ENCODE results near the gene BANP.
"Not testable (repeated sequence)": the region's sequence is repeated elsewhere in the genome, so short reads cannot be mapped to it uniquely, and the experiment has no call there.

Gene BANP

DNA sequence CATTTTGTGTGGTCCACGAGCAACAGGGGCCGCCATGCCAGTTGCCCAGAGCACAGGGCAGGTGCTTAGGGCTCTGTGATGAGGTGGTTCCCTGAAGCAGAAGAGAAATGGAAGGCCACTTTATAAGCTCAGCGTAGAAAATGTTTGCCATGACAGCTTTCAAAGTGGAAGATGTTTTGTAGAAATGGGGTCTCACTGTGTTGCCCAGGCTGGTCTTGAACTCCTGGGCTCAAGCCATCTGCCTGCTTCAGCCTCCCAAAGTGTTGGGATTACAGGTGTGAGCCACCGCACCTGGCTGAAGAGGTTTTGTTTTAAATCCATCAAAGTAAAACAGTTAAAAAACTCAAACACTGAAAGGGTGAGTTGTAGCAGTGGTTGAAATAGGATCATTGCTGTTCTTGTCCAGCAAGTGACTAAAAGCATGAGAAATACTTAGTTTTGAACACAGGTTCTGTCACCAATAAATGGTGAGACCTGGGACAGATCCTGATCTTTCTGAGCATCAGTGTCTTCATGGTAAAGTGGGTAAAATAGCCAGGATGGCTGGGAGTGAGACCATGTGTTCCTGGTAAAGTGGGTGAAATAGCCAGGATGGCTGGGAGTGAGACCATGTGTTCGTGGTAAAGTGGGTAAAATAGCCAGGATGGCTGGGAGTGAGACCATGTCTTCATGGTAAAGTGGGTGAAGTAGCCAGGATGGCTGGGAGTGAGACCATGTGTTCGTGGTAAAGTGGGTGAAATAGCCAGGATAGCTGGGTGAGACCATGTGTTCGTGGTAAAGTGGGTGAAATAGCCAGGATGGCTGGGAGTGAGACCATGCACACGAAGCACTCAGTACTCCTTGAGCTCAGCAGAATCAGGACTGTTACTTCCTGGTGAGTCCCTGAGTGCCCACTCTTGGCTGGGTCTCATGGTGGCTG is 46.0 kb downstream of the BANP start:
- no peak for DNase-seq (ENCODE audit: low read depth in 2 of 2)

GRCh38 chr16:87998184-87998793 is 47.1 kb downstream of the BANP start:
- not testable (repeated sequence) for DNase-seq (ENCODE audit: low read depth in 2 of 2)

- DNase-seq (ENCODE audit: low read depth in 2 of 2), result not testable (repeated sequence)
These were observed 47.8 kb downstream of the BANP start for GRCh38 chr16:87998992-87999391.

GRCh38 chr16:88002211-88002610 is 51.0 kb downstream of the BANP start:
- no peak for DNase-seq (ENCODE audit: low read depth in 2 of 2)

- no peak for DNase-seq (ENCODE audit: low read depth in 2 of 2)
These were observed 51.5 kb downstream of the BANP start for GRCh38 chr16:88002749-88003148.

DNA sequence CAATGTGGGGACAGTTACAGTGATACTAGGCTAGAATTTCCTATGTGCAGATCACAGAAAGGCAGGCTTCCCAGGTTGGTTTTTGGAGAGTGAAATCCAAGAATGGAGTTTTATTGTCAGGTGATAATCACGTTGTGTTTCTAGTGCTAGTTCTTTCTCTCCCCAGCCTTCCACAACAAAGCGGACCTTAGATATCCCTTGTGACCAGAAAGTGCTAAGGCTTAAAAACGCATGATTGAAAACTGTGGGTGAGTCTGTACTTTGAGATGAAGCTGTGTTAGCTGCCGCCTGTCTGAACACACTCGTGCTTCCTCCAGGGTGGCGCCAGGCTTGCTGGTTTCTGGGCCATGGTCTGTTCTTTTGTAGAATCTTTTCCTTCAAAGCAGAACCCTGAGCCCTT is 52.1 kb downstream of the BANP start:
- DNase-seq (ENCODE audit: low read depth in 2 of 2), result no peak

DNA sequence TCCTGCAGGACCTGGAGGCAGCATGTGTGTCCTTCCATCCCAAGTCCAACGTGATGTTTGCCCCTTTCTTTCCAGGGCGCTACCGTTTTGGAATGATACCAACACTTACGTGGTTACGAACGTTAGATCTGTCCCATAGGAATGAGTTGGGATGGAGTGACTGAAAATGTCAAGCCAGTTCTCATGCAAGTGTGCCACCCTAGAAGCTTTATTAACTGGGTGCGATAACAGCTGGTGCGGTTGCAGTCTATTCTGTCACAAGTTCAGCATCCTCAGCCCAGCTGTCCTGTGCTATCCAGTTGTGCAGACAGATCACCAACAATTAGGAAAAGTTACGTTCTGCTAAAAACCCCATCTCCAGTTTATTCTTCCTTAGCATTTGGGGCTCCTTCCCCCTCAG is 52.5 kb downstream of the BANP start:
- no peak for DNase-seq (ENCODE audit: low read depth in 2 of 2)

- no peak for DNase-seq (ENCODE audit: low read depth in 2 of 2)
These were observed 53.2 kb downstream of the BANP start for GRCh38 chr16:88004391-88004790.

DNA sequence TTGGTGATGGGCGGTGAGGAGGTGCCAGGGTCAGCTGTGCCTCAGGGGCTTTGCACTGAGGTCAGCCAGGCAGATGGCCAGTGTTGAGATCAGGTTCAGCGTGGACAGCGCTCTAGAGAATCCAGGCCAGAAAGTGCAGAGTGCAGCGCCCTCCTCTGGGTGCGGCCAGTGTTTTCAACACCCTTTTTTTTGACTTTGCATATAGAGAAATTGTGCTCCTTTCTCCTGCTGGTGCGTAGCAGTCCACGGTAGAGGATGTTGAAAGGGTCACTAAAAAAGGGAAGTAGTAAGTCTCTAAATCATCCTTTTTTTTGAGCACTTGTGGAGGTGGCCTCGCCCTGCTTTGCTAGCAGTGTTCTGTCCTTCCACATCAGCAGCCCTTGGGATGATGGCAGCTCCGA is 53.9 kb downstream of the BANP start:
- DNase-seq (ENCODE audit: low read depth in 2 of 2), result no peak

GRCh38 chr16:88005968-88006367 is 54.7 kb downstream of the BANP start:
- DNase-seq (ENCODE audit: low read depth in 2 of 2), result no peak

- DNase-seq (ENCODE audit: low read depth in 2 of 2), result no peak
These were observed 56.1 kb downstream of the BANP start for GRCh38 chr16:88007321-88007731.

GRCh38 chr16:88008840-88009239 is 57.6 kb downstream of the BANP start:
- no peak for DNase-seq (ENCODE audit: low read depth in 2 of 2)

GRCh38 chr16:88009563-88010342 is 58.5 kb downstream of the BANP start:
- no peak for DNase-seq (ENCODE audit: low read depth in 2 of 2)

DNA sequence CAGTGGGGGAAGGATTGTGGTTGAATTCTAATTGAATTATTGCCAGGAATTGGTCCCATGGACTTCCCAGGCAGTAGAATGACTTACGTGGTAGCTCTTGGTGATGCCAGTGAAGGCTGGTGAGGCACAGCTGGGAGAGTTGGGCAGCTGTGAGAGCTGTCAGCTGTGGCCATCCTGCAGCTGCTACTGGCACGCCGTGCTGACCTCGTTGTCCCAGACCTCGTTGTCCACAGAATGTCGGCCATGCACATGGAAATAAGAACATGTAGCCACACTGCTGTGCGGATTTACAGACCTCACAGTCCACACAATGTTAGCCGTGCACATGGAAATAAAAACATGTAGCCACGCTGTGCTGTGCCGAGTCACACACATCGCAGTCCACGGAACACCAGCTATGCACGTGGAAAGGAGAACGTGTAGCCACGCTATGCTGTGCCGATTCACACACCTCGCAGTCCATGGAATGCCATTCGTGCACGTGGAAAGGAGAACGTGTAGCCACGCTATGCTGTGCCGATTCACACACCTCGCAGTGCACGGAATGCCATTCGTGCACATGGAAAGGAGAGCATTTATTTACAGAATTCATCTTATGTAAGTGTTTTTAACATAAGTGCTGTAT is 59.2 kb downstream of the BANP start:
- DNase-seq (ENCODE audit: low read depth in 2 of 2), result no peak

- no peak for DNase-seq (ENCODE audit: low read depth in 2 of 2)
These were observed 59.8 kb downstream of the BANP start for GRCh38 chr16:88010968-88011483.

DNA sequence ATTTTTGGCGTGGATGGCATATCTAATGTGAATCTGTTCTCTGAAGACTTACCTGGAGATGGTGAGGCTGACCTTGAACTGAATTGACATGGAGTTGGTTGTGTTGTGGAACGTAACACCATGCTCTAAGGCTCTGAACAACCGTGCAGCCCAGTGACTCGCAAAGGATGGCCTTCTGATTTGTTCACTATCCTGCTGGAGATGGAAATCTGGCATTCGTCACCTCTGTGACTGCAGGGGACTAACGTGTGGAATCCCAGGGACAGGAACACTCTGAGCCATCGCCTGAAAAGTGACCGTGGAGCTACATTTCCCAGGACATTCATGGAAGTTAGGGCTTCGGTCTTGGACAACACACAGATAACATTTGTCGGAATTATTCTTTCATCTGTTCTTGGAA is 61.1 kb downstream of the BANP start:
- DNase-seq (ENCODE audit: low read depth in 2 of 2), result no peak

- DNase-seq (ENCODE audit: low read depth in 2 of 2), result no peak
These were observed 61.9 kb downstream of the BANP start for GRCh38 chr16:88013091-88013609.

- DNase-seq (ENCODE audit: low read depth in 2 of 2), result no peak
These were observed 62.6 kb downstream of the BANP start for GRCh38 chr16:88013766-88014251.

DNA sequence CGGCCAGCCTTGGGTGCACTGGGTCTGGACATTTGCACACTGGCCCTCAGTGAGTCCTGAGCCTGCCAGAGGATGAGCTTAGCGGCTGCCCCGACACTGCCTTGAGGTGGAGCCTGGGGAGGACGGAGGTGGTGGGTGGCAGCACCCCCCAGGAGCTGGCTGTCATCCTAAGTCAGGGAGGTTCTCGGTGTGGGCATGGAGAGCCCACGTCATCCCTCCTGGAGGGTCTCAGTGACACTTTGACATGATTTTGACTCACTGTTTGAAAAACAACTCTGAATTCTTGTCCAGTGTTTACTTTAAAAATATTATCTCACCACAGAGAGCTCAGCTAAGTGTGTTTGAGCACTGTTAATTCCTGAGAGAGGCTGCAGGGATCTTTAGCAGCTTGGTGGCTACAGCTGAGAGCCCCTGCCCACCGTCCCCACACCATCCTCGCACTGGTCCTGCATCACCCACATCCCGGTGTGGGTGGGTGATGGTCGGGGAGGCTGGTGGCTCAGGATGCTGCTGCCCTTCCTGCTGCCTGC is 63.1 kb downstream of the BANP start:
- DNase-seq (ENCODE audit: low read depth in 2 of 2), result no peak

DNA sequence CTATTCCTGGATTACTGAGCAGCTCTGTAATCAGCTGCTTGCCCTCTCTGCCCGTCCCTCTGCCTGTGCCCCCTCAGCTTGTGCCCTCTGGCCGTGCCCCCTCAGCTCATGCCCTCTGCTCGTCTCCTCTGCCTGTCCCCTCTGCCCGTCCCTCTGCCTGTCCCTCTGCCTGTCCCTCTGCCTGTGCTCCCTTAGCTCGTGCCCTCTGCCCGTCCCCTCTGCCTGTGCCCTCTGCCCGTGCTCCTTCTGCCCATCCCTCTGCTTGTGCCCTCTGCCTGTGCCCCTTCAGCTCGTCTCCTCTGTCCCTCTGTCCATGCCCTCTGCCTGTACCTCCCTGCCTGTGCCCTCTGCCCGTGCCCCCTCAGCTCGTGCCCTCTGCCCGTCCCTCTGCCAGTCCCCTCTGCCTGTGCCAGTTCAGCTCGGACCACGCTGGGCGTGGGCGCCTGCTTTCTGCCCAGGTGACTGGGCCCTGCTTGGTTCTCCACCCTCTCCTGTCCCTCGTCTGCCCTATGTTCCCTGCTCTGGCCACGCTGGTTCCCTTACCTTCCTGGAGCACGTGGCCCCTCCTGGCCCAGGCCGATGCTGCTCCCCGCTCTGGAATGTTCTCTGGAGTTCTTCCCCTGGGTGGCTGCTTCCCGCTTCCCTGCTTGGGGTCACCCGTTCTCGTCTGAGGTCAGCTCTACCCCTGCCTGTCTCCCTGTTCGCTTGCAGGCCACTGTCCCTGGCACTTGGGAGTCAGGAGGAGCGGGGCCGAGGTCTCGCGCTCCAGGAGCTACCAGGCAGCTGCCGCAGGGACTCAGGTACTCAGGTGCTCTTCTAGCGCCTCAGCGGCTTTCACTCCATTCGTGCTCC is 63.9 kb downstream of the BANP start:
- DNase-seq (ENCODE audit: low read depth in 2 of 2), result no peak

Data from activated CD4-positive, alpha-beta T cell treated with anti-CD3 and anti-CD28 coated beads for 24 hours (primary cell).